Aorta (tissue), 5 donors: ENCODE results near the gene PRKAG2. TPM values are rescaled to one million over a fixed set of nuclear protein-coding genes. Genes with fewer than 3 reads are reported as not detected.

Experiments used
- ATAC-seq: fragments of 200-7000 bp; cut with Tn5 transposase; one replicate; pipeline ENCODE4 v1.9.1; 2022; ENCODE audit warnings: moderate library complexity; ENCODE audit not compliant: low FRiP score
- DNase-seq, 2 donors: peaks; one replicate each; pipeline ENCODE4 v3.0.0-alpha.2; 2020
- H3K27ac ChIP-seq, 2 donors: one replicate each; pipeline ENCODE4 v1.5.1; 2013; ENCODE audit warnings: low read length in 2 of 2, mild to moderate bottlenecking in 2 of 2, moderate library complexity in 2 of 2, control low read depth in 1 of 2, inconsistent platforms in 1 of 2, low read depth in 1 of 2
- H3K27me3 ChIP-seq, 2 donors: one replicate each; pipeline ENCODE4 v1.6.1; 2013; ENCODE audit warnings: control low read depth in 1 of 2, low read length in 1 of 2, mild to moderate bottlenecking in 1 of 2, moderate library complexity in 1 of 2; ENCODE audit not compliant: insufficient read depth in 2 of 2, control insufficient read depth in 1 of 2
- H3K36me3 ChIP-seq, 2 donors: one replicate each; pipeline ENCODE4 v1.6.1; 2013; ENCODE audit warnings: control low read depth in 1 of 2, low read length in 1 of 2, mild to moderate bottlenecking in 1 of 2; ENCODE audit not compliant: insufficient read depth in 2 of 2, control insufficient read depth in 1 of 2
- H3K4me1 ChIP-seq, 2 donors: one replicate each; pipeline ENCODE4 v1.6.1; 2013; ENCODE audit warnings: low read length in 2 of 2, control low read depth in 1 of 2, mild to moderate bottlenecking in 1 of 2, moderate library complexity in 1 of 2; ENCODE audit not compliant: insufficient read depth in 2 of 2, control insufficient read depth in 1 of 2
- H3K4me3 ChIP-seq, 2 donors: one replicate each; pipeline ENCODE4 v1.5.1; 2013; ENCODE audit warnings: low read length in 2 of 2, control low read depth in 1 of 2, mild to moderate bottlenecking in 1 of 2
- H3K9me3 ChIP-seq: one replicate; pipeline ENCODE4 v1.6.1; 2013; ENCODE audit warnings: mild to moderate bottlenecking, low read length; ENCODE audit not compliant: control insufficient read depth
- WGBS, 2 donors: extraction: QIAGEN DNeasy Blood & Tissue Kit; methylation state at CpG; one replicate each; pipeline ENCODE4 v1.1.7; 2013; 5-methylcytosine and 5-hydroxymethylcytosine counted together
- intact Hi-C, 2 donors: fragments of 100-400 bp; cut with DNase I; formaldehyde crosslinking; loops; one replicate each; pipeline versions ENCODE4 v1.14.2 to v1.15.0; 2022
- polyA plus RNA-seq, 2 donors: library from polyadenylated mRNA; stranded (reverse); fragments of 200-250 nt; gene quantifications; one replicate each; pipeline ENCODE4 v1.2.3, GENCODE V29; 2013
- total RNA-seq, 2 donors: library from RNA; stranded (reverse); fragmentation: NEBNext Ultra II Directional; extraction: Animal tissue kit (Norgen Biotek cat#: 25700); gene quantifications; one replicate each; pipeline ENCODE4 v1.2.1, GENCODE V29; 2021
- donor health status: healthy with polysubstance abuse.
- donor health status: Bipolar disorder and iron deficiency.
- donor health status: DM: no; HTN: no; CAD: no.
- donor health status: DM: no; HTN: no; CAD: no.
- donor health status: DM: yes; HTN: yes; CAD: no.

Gene PRKAG2
- total and polyA plus RNA-seq, 4 donors: 34.0 to 69.9 (median 52.6) TPM

GRCh38 chr7:151804756-151805155, 72.2 kb downstream of the PRKAG2 start:
- ATAC-seq: no peak
- H3K27me3 ChIP-seq: no peaks in the 10 kb centered on the region
- 96 to 97% methylated on average over 9 of the region's 9 CpGs for WGBS, 2 donors
- H3K9me3 ChIP-seq: no peaks in the 10 kb centered on the region
- H3K4me3 ChIP-seq: no peak overlapping the region
- peak; percentile 41 for DNase-seq
- H3K36me3 ChIP-seq: no peaks in the 10 kb centered on the region
- intact Hi-C loops: no loop called here
- H3K4me1 ChIP-seq: no peaks in the 10 kb centered on the region
- no peak overlapping the region for H3K27ac ChIP-seq

- no peak for ATAC-seq
- intact Hi-C loops: no loop called here
- no peaks in the 10 kb centered on the region for H3K9me3 ChIP-seq
- H3K4me1 ChIP-seq: no peaks in the 10 kb centered on the region
- DNase-seq: peak in 1 of 2 donors; percentile 14
- no peak overlapping the region for H3K4me3 ChIP-seq
- no peaks in the 10 kb centered on the region for H3K36me3 ChIP-seq
- no peaks in the 10 kb centered on the region for H3K27me3 ChIP-seq
- H3K27ac ChIP-seq: no peak overlapping the region
- WGBS, 2 donors: 84 to 91% methylated on average over 8 of the region's 8 CpGs
Measured at GRCh38 chr7:151803841-151804240, 73.1 kb downstream of the PRKAG2 start.

GRCh38 chr7:151802469-151802846, 74.5 kb downstream of the PRKAG2 start:
- 96% methylated on average over 5 of the region's 5 CpGs for WGBS, 2 donors
- Histone ChIP-seq H3K27me3 (no peaks in the 10 kb centered on the region), H3K4me3 (no peak overlapping the region), H3K4me1 (no peaks in the 10 kb centered on the region), H3K9me3 (no peaks in the 10 kb centered on the region), H3K27ac (no peak overlapping the region), H3K36me3 (no peaks in the 10 kb centered on the region)
- intact Hi-C loops: no loop called here
- peak in 1 of 2 donors; percentile 33 for DNase-seq
- ATAC-seq: no peak

DNA sequence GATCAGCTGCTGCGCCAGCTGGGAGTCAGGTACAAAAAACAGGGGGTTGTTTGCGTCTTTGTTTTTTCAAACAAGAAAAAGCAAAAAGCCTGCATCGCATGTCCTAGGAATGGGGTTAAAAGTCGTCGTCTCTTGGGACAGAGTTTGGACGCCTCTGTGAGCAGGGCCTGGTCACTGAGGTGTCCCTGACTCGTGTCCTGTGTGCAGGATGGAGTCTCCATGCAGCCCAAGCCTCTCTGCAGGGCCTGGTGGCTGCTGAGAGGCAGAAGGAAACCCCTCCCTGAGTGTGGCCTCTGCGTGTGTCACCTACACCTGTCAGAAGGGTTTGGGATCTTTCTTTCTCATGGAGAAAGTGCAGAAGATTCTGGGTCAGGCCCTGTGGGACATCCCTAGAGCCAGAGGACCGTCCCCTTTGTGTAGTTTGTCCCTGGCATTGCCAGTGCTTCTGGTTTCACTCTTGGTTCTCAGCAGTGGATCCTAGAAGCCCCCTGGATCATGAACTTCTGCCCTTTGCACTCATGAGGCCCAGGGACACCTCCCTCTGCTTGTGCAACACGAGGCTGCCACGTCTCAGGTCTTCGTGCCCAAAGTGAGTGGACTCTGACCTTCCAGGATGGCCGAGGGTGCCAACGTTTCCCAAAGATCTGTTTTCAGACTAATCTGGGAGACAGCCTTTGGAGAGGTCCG, 75.0 kb downstream of the PRKAG2 start:
- no peak for ATAC-seq
- H3K36me3 ChIP-seq: no peaks in the 10 kb centered on the region
- H3K4me1 ChIP-seq: no peaks in the 10 kb centered on the region
- intact Hi-C loops: no loop called here
- no peak overlapping the region for H3K27ac ChIP-seq
- 86 to 89% methylated on average over 15 of the region's 15 CpGs for WGBS, 2 donors
- no peaks in the 10 kb centered on the region for H3K9me3 ChIP-seq
- DNase-seq: peak; percentile 30 to 33
- H3K27me3 ChIP-seq: no peaks in the 10 kb centered on the region
- no peak overlapping the region for H3K4me3 ChIP-seq

- DNase-seq: peak in 1 of 2 donors; percentile 49
- ATAC-seq: no peak
- Histone ChIP-seq H3K4me3 (no peak overlapping the region), H3K4me1 (no peaks in the 10 kb centered on the region), H3K36me3 (no peaks in the 10 kb centered on the region), H3K9me3 (no peaks in the 10 kb centered on the region), H3K27me3 (no peaks in the 10 kb centered on the region), H3K27ac (no peak overlapping the region)
- 96 to 98% methylated on average over 5 of the region's 5 CpGs for WGBS, 2 donors
- intact Hi-C loops: no loop called here
Measured at GRCh38 chr7:151801291-151801690, 75.6 kb downstream of the PRKAG2 start.

DNA sequence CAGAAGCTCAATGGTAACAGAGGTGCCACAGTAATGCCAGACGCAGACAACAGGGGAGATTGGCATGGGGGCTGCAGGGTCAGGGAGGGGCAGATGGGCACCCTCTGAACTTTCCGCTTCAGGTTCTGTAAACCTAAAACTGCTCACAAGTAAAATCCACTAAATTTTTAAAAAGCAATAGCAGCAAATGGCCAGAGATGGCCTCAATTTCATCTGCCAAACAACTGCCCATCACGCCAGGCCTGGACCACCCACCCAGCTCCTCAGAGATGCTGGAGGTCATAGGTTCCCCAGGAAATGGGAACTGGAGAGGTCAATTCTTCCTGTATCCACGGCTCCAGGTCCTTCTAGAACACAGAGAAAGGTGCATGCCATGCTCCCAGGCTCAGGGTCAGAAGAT, 76.1 kb downstream of the PRKAG2 start:
- no peak for ATAC-seq
- WGBS, 2 donors: 91 to 95% methylated on average over 4 of the region's 4 CpGs
- Histone ChIP-seq H3K36me3 (no peaks in the 10 kb centered on the region), H3K9me3 (no peaks in the 10 kb centered on the region), H3K4me1 (no peaks in the 10 kb centered on the region), H3K27me3 (no peaks in the 10 kb centered on the region), H3K4me3 (no peak overlapping the region), H3K27ac (no peak overlapping the region)
- intact Hi-C loops: no loop called here
- DNase-seq: peak in 1 of 2 donors; percentile 59

DNA sequence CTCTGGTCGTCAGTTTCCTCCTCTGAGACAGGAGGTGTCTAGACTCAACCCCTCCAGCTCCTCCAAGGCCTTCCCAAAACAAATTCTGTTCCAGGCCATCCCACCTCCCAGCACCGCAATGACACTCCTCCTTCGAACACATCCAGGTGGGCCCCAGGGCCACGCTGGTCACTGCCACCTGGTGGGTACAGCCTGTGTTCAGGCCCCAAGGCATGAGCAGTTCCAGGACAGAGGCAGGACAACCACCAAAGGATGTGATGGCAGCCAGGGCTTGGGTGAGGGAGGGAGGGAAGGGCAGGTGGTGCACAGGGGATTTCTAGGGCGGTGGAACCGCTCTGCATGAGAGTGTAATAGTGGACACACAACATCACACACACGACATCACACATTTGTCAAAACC, 76.5 kb downstream of the PRKAG2 start:
- WGBS, 2 donors: 97 to 98% methylated on average over 7 of the region's 7 CpGs
- DNase-seq: peak in 1 of 2 donors; percentile 65
- ATAC-seq: no peak
- H3K36me3 ChIP-seq: no peaks in the 10 kb centered on the region
- H3K4me3 ChIP-seq: no peak overlapping the region
- no peak overlapping the region for H3K27ac ChIP-seq
- intact Hi-C loops: no loop called here
- no peaks in the 10 kb centered on the region for H3K9me3 ChIP-seq
- H3K27me3 ChIP-seq: no peaks in the 10 kb centered on the region
- H3K4me1 ChIP-seq: no peaks in the 10 kb centered on the region

GRCh38 chr7:151799506-151799905, 77.4 kb downstream of the PRKAG2 start:
- Histone ChIP-seq H3K27me3 (no peaks in the 10 kb centered on the region), H3K4me1 (no peaks in the 10 kb centered on the region), H3K36me3 (no peaks in the 10 kb centered on the region), H3K4me3 (no peak overlapping the region), H3K27ac (no peak overlapping the region), H3K9me3 (no peaks in the 10 kb centered on the region)
- WGBS, 2 donors: 98 to 99% methylated on average over 15 of the region's 15 CpGs
- ATAC-seq (no peak), DNase-seq (no peak)
- intact Hi-C loops: no loop called here

DNA sequence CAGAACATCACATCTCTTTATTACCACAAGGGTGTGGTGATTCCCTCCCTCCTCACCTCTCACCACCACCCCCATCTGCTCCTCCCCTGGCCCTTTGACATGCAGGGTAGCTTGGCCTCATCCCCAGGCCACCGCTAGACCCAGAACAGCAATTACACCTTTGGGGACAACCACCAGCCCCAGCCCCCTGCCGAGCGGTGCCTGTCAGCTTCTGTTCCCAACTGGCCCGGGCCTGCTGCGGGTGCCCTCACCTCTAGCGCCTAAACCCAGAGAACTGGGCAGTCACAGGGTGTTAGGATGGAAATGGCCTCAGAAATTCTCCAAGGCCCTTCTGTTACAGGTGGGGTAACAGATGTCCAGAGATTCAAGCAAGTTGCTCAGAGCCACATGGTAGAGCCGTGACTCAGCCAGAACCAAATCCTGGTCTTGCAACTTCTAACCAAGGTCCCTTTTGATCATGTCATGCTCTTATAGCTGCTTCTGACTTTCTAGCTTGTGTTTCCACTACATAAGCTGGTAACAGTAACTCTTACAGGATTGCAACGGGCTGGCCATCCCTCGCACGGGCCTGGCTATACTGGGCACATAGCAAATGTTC, 78.0 kb downstream of the PRKAG2 start:
- Histone ChIP-seq H3K9me3 (no peaks in the 10 kb centered on the region), H3K4me1 (no peaks in the 10 kb centered on the region), H3K27ac (no peak overlapping the region), H3K36me3 (no peaks in the 10 kb centered on the region), H3K27me3 (no peaks in the 10 kb centered on the region), H3K4me3 (no peak overlapping the region)
- DNase-seq (no peak), ATAC-seq (no peak)
- intact Hi-C loops: no loop called here
- WGBS, 2 donors: 83 to 90% methylated on average over 10 of the region's 10 CpGs
